Measurements from ENCODE around the gene TMEM151B. TPM values are rescaled to one million over a fixed set of nuclear protein-coding genes. Genes with fewer than 3 reads are reported as not detected.

The TMEM151B gene
- total and polyA plus RNA-seq, 7 donors, result 0.04 to 0.07 TPM; not detected in 5

DNA sequence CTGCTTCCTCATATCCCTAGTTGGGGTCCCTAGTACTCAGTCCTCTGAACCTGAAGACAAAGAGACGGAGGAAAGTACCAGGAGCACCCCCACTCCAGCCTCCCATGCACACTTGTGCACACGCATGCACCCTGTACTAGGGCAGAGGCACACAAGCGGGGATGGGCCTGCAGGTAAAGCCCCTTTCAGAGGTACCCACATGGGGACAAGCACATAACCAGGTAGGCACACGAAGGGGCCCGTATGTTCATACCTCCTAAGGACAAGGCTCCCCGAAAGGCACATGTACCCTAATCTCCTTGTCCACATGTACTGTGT lies 1.1 kb downstream of the TMEM151B start:
- H3K27me3 ChIP-seq (ENCODE audit: insufficient read depth in 3 of 3, low read length in 2 of 3), result peaks cover 0 to 34% (median 15%) of the 10 kb centered on the region in 3 donors

DNA sequence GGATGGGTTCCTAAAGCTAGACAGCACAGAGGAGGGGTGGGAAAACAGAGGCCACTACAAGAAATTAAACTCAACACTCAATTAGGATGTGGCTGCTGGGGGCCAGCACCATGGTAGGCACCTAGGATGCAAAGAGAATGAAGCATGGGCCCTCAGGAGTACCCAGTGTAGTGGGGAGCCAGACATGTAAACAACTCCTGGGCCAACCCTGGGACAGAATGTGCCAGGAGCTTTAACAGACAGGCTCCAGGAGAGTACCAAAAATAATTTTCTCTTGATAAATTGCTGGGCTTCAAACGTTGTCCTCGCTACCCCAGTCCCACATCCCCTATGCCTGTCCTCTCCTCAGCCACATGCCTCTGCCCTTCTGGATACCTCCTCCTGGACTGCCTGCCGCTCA lies 1.7 kb downstream of the TMEM151B start:
- ATAC-seq (no peak), DNase-seq (no peak)
- H3K27ac ChIP-seq, result no peak overlapping the region
- no peaks in the 10 kb centered on the region for H3K4me1 ChIP-seq
- H3K36me3 ChIP-seq (ENCODE audit: insufficient read depth in 1 of 2, low read depth in 1 of 2), result no peaks in the 10 kb centered on the region
- H3K4me3 ChIP-seq, result no peak overlapping the region
- no peaks in the 10 kb centered on the region for H3K9me3 ChIP-seq
- 47 to 60% (median 56%) methylated on average over 3 of the region's 3 CpGs for WGBS, 3 donors
- intact Hi-C loops (cut with DNase I), result no loop called here
- TF ChIP-seq, protein P1, sequence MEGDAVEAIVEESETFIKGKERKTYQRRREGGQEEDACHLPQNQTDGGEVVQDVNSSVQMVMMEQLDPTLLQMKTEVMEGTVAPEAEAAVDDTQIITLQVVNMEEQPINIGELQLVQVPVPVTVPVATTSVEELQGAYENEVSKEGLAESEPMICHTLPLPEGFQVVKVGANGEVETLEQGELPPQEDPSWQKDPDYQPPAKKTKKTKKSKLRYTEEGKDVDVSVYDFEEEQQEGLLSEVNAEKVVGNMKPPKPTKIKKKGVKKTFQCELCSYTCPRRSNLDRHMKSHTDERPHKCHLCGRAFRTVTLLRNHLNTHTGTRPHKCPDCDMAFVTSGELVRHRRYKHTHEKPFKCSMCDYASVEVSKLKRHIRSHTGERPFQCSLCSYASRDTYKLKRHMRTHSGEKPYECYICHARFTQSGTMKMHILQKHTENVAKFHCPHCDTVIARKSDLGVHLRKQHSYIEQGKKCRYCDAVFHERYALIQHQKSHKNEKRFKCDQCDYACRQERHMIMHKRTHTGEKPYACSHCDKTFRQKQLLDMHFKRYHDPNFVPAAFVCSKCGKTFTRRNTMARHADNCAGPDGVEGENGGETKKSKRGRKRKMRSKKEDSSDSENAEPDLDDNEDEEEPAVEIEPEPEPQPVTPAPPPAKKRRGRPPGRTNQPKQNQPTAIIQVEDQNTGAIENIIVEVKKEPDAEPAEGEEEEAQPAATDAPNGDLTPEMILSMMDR (IDR thresholded peaks at IDR 0.05), result no peak
- peaks cover 0 to 39% (median 15%) of the 10 kb centered on the region in 3 donors for H3K27me3 ChIP-seq (ENCODE audit: insufficient read depth in 3 of 3, low read length in 2 of 3)

More for the DNA sequence above, 1.1 kb downstream of the TMEM151B start:
- no peaks in the 10 kb centered on the region for H3K4me1 ChIP-seq
- TF ChIP-seq, protein P1 (IDR thresholded peaks at IDR 0.05), result no peak
- no peak overlapping the region for H3K27ac ChIP-seq
- H3K4me3 ChIP-seq, result no peak overlapping the region
- WGBS, 3 donors, result 83 to 89% (median 89%) methylated on average over 6 of the region's 6 CpGs
- ATAC-seq (no peak), DNase-seq (peak in 1 of 2 donors; percentile 12)
- H3K9me3 ChIP-seq, result no peaks in the 10 kb centered on the region
- H3K36me3 ChIP-seq (ENCODE audit: insufficient read depth in 1 of 2, low read depth in 1 of 2), result no peaks in the 10 kb centered on the region
- intact Hi-C loops (cut with DNase I), result no loop called here

DNA sequence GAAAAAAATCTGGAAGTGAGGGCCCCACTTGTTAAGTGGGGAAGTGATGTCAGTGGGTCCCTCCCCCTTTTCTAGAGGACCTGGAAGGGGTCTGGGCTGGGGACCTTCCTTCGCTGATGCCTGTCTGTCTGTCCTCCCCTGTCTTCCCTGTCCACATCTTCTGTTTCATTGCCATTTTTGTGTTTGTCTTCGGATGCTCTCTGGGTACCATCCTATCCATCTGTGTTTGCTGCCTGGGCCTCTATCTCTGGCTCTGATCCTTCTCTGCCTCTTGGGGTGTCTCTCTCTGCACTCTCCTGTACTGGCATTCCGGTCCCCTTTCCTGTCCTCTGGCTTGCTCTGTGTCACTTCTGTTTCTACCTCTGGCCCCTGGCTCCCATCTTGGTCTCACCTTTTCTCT lies 2.3 kb downstream of the TMEM151B start:
- 86 to 93% (median 91%) methylated on average over 3 of the region's 3 CpGs for WGBS, 3 donors
- intact Hi-C loops (cut with DNase I), result no loop called here
- Histone ChIP-seq H3K9me3 (no peaks in the 10 kb centered on the region), H3K27ac (no peak overlapping the region), H3K27me3 (ENCODE audit: insufficient read depth in 3 of 3, low read length in 2 of 3) (peaks cover 0 to 41% (median 15%) of the 10 kb centered on the region in 3 donors), H3K4me3 (no peak overlapping the region), H3K4me1 (no peaks in the 10 kb centered on the region), H3K36me3 (ENCODE audit: insufficient read depth in 1 of 2, low read depth in 1 of 2) (no peaks in the 10 kb centered on the region)
- DNase-seq (no peak), ATAC-seq (no peak)
- TF ChIP-seq, protein P1 (IDR thresholded peaks at IDR 0.05), result no peak

DNA sequence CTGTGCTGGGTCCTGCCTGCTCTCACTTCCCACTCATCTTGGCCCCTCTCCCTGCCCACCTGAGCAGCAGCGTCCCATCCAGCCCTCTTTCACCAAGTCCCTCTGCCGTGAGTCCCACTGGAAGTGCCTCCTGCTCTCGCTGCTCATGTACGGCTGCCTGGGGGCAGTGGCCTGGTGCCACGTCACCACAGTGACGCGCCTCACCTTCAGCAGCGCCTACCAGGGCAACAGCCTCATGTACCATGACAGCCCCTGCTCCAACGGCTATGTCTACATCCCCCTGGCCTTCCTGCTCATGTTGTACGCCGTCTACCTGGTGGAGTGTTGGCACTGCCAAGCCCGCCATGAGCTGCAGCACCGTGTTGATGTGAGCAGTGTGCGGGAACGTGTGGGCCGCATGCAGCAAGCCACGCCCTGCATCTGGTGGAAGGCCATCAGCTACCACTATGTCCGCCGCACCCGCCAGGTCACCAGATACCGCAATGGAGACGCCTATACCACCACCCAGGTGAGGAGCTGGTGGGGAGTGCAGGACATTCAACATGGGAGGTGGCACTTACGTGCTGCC lies 2.8 kb downstream of the TMEM151B start:
- DNase-seq, result peak in 1 of 2 donors; percentile 25
- Histone ChIP-seq H3K4me3 (no peak overlapping the region), H3K4me1 (no peaks in the 10 kb centered on the region), H3K36me3 (ENCODE audit: insufficient read depth in 1 of 2, low read depth in 1 of 2) (no peaks in the 10 kb centered on the region), H3K27me3 (ENCODE audit: insufficient read depth in 3 of 3, low read length in 2 of 3) (peaks cover 0 to 46% (median 15%) of the 10 kb centered on the region in 3 donors), H3K9me3 (no peaks in the 10 kb centered on the region), H3K27ac (no peak overlapping the region)
- ATAC-seq, result no peak
- TF ChIP-seq, protein P1 (IDR thresholded peaks at IDR 0.05), result no peak
- WGBS, 3 donors, result 84 to 86% (median 85%) methylated on average over 23 of the region's 23 CpGs
- intact Hi-C loops (cut with DNase I), result no loop called here

DNA sequence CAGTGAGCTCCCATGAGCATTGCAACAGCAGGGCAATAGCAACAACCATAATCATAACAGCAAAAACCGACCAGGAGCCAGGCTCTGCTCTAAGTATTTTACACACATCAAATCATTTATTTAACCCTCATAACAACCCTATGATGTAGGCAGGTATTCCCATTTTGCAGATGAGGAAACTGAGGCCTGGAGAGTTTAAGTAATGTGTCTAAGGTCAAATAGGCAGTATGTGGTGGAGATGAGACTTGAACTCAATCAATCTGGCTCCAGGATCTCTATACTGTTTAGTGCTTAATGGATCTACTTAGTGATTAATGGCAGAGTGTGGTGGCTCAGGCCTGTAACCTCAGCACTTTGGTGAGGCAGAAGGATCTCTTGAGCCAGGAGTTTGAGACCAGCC lies 3.4 kb downstream of the TMEM151B start:
- Histone ChIP-seq H3K4me1 (no peaks in the 10 kb centered on the region), H3K4me3 (no peak overlapping the region), H3K36me3 (ENCODE audit: insufficient read depth in 1 of 2, low read depth in 1 of 2) (no peaks in the 10 kb centered on the region), H3K27me3 (ENCODE audit: insufficient read depth in 3 of 3, low read length in 2 of 3) (peaks cover 0 to 46% (median 16%) of the 10 kb centered on the region in 3 donors), H3K9me3 (no peaks in the 10 kb centered on the region), H3K27ac (no peak overlapping the region)
- intact Hi-C loops (cut with DNase I), result no loop called here
- no peak for ATAC-seq
- 63 to 66% (median 65%) methylated on average over 1 of the region's 1 CpG for WGBS, 3 donors
- DNase-seq, result no peak
- TF ChIP-seq, protein P1 (IDR thresholded peaks at IDR 0.05), result no peak
